ENCODE data around the gene ARRB1. TPM values are rescaled to one million over a fixed set of nuclear protein-coding genes. Genes with fewer than 3 reads are reported as not detected.

The ARRB1 gene
- total and polyA plus RNA-seq, 9 of the 15 experiments (the other 6 are each of a cell fraction or from before 2014, with no cell fraction given), result 6.6 to 45.4 (median 28.5) TPM

GRCh38 chr11:75351791-75352587 is 528 bp upstream of the ARRB1 start (continued):
- TF ChIP-seq NONO (IDR thresholded peaks at IDR 0.05; ENCODE audit: low read depth in 2 of 2, low read length in 1 of 2), result 0 out of 4 replicates have a peak, but pooled peaks of 1 of the 2 experiments have one; percentile 29
- TF ChIP-seq VEZF1 (CRISPR knock-in tag; IDR thresholded peaks at IDR 0.05), result peak; percentile 90
- peak; percentile 73; the same call in 1 of the 2 replicates for TF ChIP-seq POLR2A (conservative IDR thresholded peaks at IDR 0.05)
- TF ChIP-seq ARID3B (CRISPR knock-in tag; IDR thresholded peaks at IDR 0.05; ENCODE audit: borderline replicate concordance), result no peak
- TF ChIP-seq ZBED1 (IDR thresholded peaks at IDR 0.05), result no peak
- peak; percentile 92 for TF ChIP-seq NFRKB (IDR thresholded peaks at IDR 0.05; ENCODE audit: low read depth)
- TF ChIP-seq NKRF (IDR thresholded peaks at IDR 0.05; ENCODE audit: borderline replicate concordance), result peak; percentile 78; the same call in 1 of the 2 replicates
- no peak for TF ChIP-seq SNIP1 (IDR thresholded peaks at IDR 0.05; ENCODE audit: low read depth)
- TF ChIP-seq ZC3H8 (IDR thresholded peaks at IDR 0.05), result 0 out of 2 replicates have a peak, but pooled peaks have one; percentile 60
- peak; percentile 31; the same call in 1 of the 2 replicates for TF ChIP-seq EHMT2 (IDR thresholded peaks at IDR 0.05)
- TF ChIP-seq ZNF696 (CRISPR knock-in tag; conservative IDR thresholded peaks at IDR 0.05), result no peak
- no peak for TF ChIP-seq ZNF695 (CRISPR knock-in tag; IDR thresholded peaks at IDR 0.05)
- peak; percentile 33 for TF ChIP-seq POU5F1 (IDR thresholded peaks at IDR 0.05; ENCODE audit: borderline replicate concordance, low read depth, low read length, partially characterized antibody)
- TF ChIP-seq ZEB2 (IDR thresholded peaks at IDR 0.05), result peak; percentile 25; the same call in 1 of the 2 replicates
- TF ChIP-seq THAP12 (CRISPR knock-in tag; IDR thresholded peaks at IDR 0.05), result peak; percentile 40; the same call in 1 of the 2 replicates
- TF ChIP-seq TFAP4 (CRISPR knock-in tag; IDR thresholded peaks at IDR 0.05; ENCODE audit: borderline replicate concordance), result peak; percentile 73; the same call in 1 of the 2 replicates
- TF ChIP-seq CEBPB (tag; IDR thresholded peaks at IDR 0.05), result no peak
- TF ChIP-seq ZFP36 (IDR thresholded peaks at IDR 0.05; ENCODE audit: low read depth, low read length, partially characterized antibody), result peak; percentile 53
- TF ChIP-seq BCOR (IDR thresholded peaks at IDR 0.05), result peak; percentile 46
- TF ChIP-seq NR2C2 (CRISPR knock-in tag; IDR thresholded peaks at IDR 0.05), result no peak
- peak; percentile 11 for TF ChIP-seq NR2C2 (tag; IDR thresholded peaks at IDR 0.05)
